Liver (tissue), 3 donors: ENCODE results near the gene ZFP92.

ENCODE experiments used
- CTCF ChIP-seq: fragments of 150-350 bp; IDR thresholded peaks from 2 replicates; pipeline ENCODE4 v1.5.1; 2017; ENCODE audit warnings: improper control_type of control experiment, low read depth, low read length; ENCODE audit not compliant: missing input control
- JUND ChIP-seq, 2 donors: IDR thresholded peaks; 2 replicates each; pipeline ENCODE4 v1.6.1; 2016; ENCODE audit warnings: antibody characterized with exemption in 2 of 2
- donor health status: healthy.
- donor health status: healthy.

- TF ChIP-seq CTCF (no peak), JUND (IDR thresholded peaks at IDR 0.05) (no peak)
Measured at GRCh38 chrX:153421856-153422255, 10.6 kb downstream of the ZFP92 start.
